Spinal cord (tissue), 10 donors: ENCODE results near the gene S100Z. TPM values are rescaled to one million over a fixed set of nuclear protein-coding genes. Genes with fewer than 3 reads are reported as not detected.
"Not testable (repeated sequence)": the region's sequence is repeated elsewhere in the genome, so short reads cannot be mapped to it uniquely, and the experiment has no call there.

Experiments
- DNase-seq, 6 donors: peaks; one replicate each; pipeline versions ENCODE4 v3.0.0 to v3.0.0-alpha.2; 2013 to 2015; ENCODE audit warnings: low spot score in 6 of 6, low read depth in 4 of 6
- H3K27ac ChIP-seq: one replicate; pipeline ENCODE4 v1.5.1; 2013; ENCODE audit warnings: low read depth, low read length, control low read depth
- H3K27me3 ChIP-seq: one replicate; pipeline ENCODE4 v1.6.1; 2013; ENCODE audit warnings: low read length; ENCODE audit not compliant: control insufficient read depth, insufficient read depth
- H3K36me3 ChIP-seq: one replicate; pipeline ENCODE4 v1.6.1; 2013; ENCODE audit warnings: low read length; ENCODE audit not compliant: control insufficient read depth, insufficient read depth
- H3K4me1 ChIP-seq: one replicate; pipeline ENCODE4 v1.6.1; 2013; ENCODE audit warnings: low read length; ENCODE audit not compliant: control insufficient read depth, insufficient read depth
- H3K4me3 ChIP-seq: one replicate; pipeline ENCODE4 v1.5.1; 2013; ENCODE audit warnings: low read depth, low read length, control low read depth
- H3K9me3 ChIP-seq: one replicate; pipeline ENCODE4 v1.6.1; 2013; ENCODE audit warnings: low read length; ENCODE audit not compliant: control insufficient read depth, insufficient read depth
- WGBS: methylation state at CpG from one replicate; pipeline ENCODE4 v1.1.5; 2013; ENCODE audit warnings: missing lambda C conversion rate; ENCODE audit not compliant: insufficient coverage; 5-methylcytosine and 5-hydroxymethylcytosine counted together
- polyA plus RNA-seq, 2 donors: library from polyadenylated mRNA; unstranded; fragments of 120-200 nt; gene quantifications; one replicate each; pipeline ENCODE4 v1.2.1, GENCODE V29; 2013; ENCODE audit not compliant: insufficient read length in 2 of 2
- total RNA-seq, 2 donors: library from RNA; depleted of rRNA in 1 of 2; stranded (reverse); fragments of 120-200 nt in 1 of 2; fragments of >200 nt in 1 of 2; gene quantifications; one replicate each; pipeline versions ENCODE4 v1.2.3 to v1.2.4, GENCODE V29; 2013 to 2014
- donor health status: healthy.

S100Z gene
- total and polyA plus RNA-seq, 4 donors: 0.26 to 1.2 (median 0.45) TPM

DNA sequence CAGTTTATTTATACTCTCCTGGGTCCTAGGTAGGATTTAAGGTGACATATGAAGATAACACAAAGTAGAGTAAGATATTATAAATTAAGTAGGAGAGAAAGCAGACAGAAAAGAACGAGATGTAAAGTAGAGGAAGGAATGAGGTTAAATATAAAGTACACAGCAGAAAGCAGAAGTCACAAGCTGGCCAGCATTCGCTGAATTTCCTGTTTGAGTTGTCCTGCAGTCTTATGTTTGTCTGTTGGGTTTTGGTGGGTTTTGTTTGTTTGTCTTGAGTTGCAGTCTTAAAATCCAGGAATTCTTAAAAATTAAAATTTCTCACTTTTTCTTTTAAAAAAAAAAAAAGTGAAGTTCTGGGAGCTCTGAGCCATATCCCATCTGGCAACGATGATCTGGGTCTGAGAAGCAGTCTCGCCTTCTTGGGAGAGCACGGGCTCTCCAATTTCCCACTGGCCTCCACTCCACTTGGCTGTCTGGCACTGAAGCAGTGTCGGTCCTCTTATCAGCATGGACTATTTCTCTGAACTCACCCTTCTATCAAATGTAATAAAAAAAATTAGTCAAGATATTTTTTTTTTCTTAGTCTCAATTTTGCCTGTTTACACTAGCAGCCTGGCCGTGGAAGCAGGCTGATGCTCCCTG is 2.0 kb downstream of the S100Z start:
- no peaks in the 10 kb centered on the region for H3K27me3 ChIP-seq
- H3K4me3 ChIP-seq: no peak overlapping the region
- no peaks in the 10 kb centered on the region for H3K4me1 ChIP-seq
- no peaks in the 10 kb centered on the region for H3K36me3 ChIP-seq
- H3K9me3 ChIP-seq: no peaks in the 10 kb centered on the region
- WGBS: 100% methylated on average over 3 of the region's 7 CpGs
- no peak for DNase-seq
- no peak overlapping the region for H3K27ac ChIP-seq

DNA sequence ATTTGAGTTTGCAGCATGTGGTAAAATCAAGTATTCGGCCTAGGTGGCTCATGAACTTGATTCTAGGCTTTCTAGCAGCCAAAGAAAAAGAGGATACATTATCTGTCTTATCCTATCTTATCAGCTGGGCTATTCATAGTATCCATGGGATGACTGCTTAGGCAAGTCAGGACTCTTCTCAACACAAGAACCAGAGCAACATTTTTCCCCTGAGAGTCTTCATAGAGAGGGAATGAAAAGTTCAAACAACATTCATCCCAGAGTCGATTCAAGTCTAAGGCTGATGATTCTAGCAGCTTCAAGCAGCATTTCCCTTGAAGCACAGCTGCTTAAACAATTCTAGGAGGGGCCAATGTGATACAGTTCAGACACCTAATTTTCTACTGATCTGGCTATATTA is 3.0 kb downstream of the S100Z start:
- WGBS: 67% methylated on average over 1 of the region's 2 CpGs
- no peak overlapping the region for H3K27ac ChIP-seq
- no peak for DNase-seq
- H3K27me3 ChIP-seq: no peaks in the 10 kb centered on the region
- H3K4me1 ChIP-seq: no peaks in the 10 kb centered on the region
- no peaks in the 10 kb centered on the region for H3K36me3 ChIP-seq
- no peaks in the 10 kb centered on the region for H3K9me3 ChIP-seq
- H3K4me3 ChIP-seq: no peak overlapping the region

GRCh38 chr5:76853741-76854140 is 3.9 kb downstream of the S100Z start:
- H3K27me3 ChIP-seq, H3K4me3 ChIP-seq, H3K36me3 ChIP-seq, H3K4me1 ChIP-seq, H3K27ac ChIP-seq, DNase-seq, H3K9me3 ChIP-seq: not testable (repeated sequence)
- WGBS: no CpG with 5 or more reads among the region's 3 CpGs

- Histone ChIP-seq H3K4me3 (no peak overlapping the region), H3K27ac (no peak overlapping the region), H3K36me3 (no peaks in the 10 kb centered on the region), H3K9me3 (no peaks in the 10 kb centered on the region), H3K4me1 (no peaks in the 10 kb centered on the region), H3K27me3 (no peaks in the 10 kb centered on the region)
- DNase-seq: no peak
Observed at GRCh38 chr5:76854644-76855043, 4.8 kb downstream of the S100Z start.

- not testable (repeated sequence) for H3K27ac ChIP-seq, DNase-seq, H3K4me1 ChIP-seq, H3K4me3 ChIP-seq, H3K9me3 ChIP-seq, H3K27me3 ChIP-seq, H3K36me3 ChIP-seq
Observed at GRCh38 chr5:76855501-76855900, 5.7 kb downstream of the S100Z start.

GRCh38 chr5:76855961-76856360 is 6.1 kb downstream of the S100Z start:
- 73% methylated on average over 1 of the region's 3 CpGs for WGBS
- DNase-seq: no peak
- Histone ChIP-seq H3K27ac (no peak overlapping the region), H3K27me3 (no peaks in the 10 kb centered on the region), H3K36me3 (no peaks in the 10 kb centered on the region), H3K9me3 (no peaks in the 10 kb centered on the region), H3K4me1 (no peaks in the 10 kb centered on the region), H3K4me3 (no peak overlapping the region)

GRCh38 chr5:76856800-76857199 is 7.0 kb downstream of the S100Z start:
- H3K9me3 ChIP-seq, H3K27ac ChIP-seq, DNase-seq, H3K4me1 ChIP-seq, H3K36me3 ChIP-seq, H3K4me3 ChIP-seq, H3K27me3 ChIP-seq: not testable (repeated sequence)
- 97% methylated on average over 4 of the region's 4 CpGs for WGBS

DNA sequence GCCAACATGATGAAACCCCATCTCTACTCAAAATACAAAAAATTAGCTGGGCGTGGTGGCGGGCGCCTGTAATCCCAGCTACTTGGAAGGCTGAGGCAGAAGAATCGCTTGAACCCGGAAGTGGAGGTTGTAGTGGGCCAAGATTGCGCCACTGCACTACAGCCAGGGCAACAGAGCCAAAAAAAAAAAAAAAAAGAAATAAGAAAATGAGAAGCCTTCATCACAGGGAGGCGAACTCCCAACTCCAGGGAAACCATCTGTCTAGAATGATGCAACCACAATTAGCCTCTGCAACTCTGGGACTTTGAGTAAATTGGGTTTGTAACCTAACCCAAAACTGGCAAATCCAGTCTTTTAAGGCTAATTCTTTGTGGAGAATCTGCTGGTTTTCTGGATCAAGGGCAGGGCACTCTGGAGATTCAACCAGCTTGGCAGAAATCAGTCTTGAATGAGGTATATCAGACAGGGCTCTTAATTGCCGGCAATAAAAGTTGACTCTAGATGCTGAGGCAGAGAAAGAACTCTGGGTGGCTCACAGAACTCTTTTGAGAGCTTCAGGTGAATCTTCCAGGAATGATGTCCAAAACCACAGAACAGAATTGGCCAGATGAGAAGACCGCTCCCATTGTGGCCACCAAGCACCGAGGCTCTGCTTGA is 9.9 kb downstream of the S100Z start:
- H3K36me3 ChIP-seq: no peaks in the 10 kb centered on the region
- no peak overlapping the region for H3K27ac ChIP-seq
- 97% methylated on average over 5 of the region's 10 CpGs for WGBS
- DNase-seq: no peak
- H3K4me3 ChIP-seq: no peak overlapping the region
- H3K27me3 ChIP-seq: no peaks in the 10 kb centered on the region
- no peaks in the 10 kb centered on the region for H3K4me1 ChIP-seq
- H3K9me3 ChIP-seq: no peaks in the 10 kb centered on the region

GRCh38 chr5:76861612-76862011 is 11.8 kb downstream of the S100Z start:
- Histone ChIP-seq H3K4me1 (no peaks in the 10 kb centered on the region), H3K4me3 (no peak overlapping the region), H3K27me3 (no peaks in the 10 kb centered on the region), H3K36me3 (no peaks in the 10 kb centered on the region), H3K27ac (no peak overlapping the region), H3K9me3 (no peaks in the 10 kb centered on the region)
- no CpG with 5 or more reads among the region's 5 CpGs for WGBS
- DNase-seq: no peak

DNA sequence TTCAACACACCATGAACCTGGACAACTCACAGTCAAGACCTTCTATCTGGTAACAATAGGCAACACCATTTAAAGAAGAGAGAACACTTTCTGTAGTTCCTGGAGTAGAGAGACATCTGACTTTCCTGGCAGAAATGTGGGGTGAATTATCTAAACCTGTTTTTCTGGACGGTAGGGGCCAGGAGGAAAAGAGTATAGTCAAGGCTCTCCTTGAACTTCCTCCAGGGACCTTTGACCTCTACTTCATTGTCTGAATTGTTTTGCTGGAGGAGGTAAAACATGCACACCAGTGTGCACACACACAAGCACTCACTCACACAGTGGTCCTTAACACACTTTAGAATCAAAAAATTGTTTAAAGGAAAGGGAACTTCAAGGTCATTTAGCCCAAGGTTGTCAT is 13.2 kb downstream of the S100Z start:
- no peaks in the 10 kb centered on the region for H3K4me1 ChIP-seq
- no peak overlapping the region for H3K4me3 ChIP-seq
- WGBS: no CpG with 5 or more reads among the region's 1 CpG
- no peaks in the 10 kb centered on the region for H3K36me3 ChIP-seq
- H3K9me3 ChIP-seq: no peaks in the 10 kb centered on the region
- H3K27ac ChIP-seq: no peak overlapping the region
- no peaks in the 10 kb centered on the region for H3K27me3 ChIP-seq
- no peak for DNase-seq
